ENCODE results near the gene CDC27.
"Not testable (repeated sequence)": the region's sequence is repeated elsewhere in the genome, so short reads cannot be mapped to it uniquely, and the experiment has no call there.

The CDC27 gene, protein sequence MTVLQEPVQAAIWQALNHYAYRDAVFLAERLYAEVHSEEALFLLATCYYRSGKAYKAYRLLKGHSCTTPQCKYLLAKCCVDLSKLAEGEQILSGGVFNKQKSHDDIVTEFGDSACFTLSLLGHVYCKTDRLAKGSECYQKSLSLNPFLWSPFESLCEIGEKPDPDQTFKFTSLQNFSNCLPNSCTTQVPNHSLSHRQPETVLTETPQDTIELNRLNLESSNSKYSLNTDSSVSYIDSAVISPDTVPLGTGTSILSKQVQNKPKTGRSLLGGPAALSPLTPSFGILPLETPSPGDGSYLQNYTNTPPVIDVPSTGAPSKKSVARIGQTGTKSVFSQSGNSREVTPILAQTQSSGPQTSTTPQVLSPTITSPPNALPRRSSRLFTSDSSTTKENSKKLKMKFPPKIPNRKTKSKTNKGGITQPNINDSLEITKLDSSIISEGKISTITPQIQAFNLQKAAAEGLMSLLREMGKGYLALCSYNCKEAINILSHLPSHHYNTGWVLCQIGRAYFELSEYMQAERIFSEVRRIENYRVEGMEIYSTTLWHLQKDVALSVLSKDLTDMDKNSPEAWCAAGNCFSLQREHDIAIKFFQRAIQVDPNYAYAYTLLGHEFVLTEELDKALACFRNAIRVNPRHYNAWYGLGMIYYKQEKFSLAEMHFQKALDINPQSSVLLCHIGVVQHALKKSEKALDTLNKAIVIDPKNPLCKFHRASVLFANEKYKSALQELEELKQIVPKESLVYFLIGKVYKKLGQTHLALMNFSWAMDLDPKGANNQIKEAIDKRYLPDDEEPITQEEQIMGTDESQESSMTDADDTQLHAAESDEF

DNA sequence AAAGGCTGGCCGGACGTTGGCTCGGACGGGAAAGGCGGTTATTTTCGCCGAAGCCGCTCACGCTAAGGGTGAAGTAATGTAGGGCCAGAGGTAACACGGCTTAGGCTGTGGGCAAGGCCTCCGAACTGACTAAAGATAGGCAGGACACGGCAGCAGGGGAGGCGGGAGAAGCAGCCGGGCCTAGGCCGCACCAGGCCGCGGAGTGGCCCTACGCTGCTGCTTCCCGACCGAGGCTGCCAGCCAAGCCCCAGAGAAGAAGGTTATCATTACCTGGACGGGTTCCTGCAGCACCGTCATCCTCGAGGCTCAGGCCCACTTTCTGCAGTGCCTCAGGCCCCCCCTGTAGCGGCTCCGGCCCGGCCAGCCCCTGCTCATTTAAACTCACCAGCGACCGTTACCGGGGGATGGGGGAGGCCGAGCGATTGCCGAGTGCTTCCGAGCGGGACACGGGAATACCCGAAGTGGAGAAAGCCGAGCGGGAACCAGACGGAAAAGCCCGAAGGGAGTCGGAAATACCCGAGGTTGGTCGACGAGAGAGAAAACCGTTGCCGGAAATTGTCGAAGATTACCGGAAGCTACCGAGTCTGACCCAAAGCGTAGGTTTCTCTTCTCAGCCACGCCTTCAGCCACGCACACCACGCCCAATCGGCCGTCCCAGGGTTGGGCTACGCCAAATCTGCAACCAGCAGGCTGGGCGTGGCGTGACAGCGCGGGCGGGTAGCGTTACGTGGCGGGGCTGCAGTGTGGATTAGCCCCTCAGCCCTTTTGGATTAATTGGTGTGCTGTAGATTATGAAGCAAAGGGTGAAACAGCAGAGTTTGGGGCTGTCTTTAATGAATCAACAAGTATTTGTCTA, at the start of gene CDC27:
Gene CDC27 (minus strand): TSS at position 420 of the 856 bp plus-strand sequence. CDS start 123 bp downstream, at position 297.
- DNase-seq (ENCODE audit: low spot score) = peak; percentile 96

DNA sequence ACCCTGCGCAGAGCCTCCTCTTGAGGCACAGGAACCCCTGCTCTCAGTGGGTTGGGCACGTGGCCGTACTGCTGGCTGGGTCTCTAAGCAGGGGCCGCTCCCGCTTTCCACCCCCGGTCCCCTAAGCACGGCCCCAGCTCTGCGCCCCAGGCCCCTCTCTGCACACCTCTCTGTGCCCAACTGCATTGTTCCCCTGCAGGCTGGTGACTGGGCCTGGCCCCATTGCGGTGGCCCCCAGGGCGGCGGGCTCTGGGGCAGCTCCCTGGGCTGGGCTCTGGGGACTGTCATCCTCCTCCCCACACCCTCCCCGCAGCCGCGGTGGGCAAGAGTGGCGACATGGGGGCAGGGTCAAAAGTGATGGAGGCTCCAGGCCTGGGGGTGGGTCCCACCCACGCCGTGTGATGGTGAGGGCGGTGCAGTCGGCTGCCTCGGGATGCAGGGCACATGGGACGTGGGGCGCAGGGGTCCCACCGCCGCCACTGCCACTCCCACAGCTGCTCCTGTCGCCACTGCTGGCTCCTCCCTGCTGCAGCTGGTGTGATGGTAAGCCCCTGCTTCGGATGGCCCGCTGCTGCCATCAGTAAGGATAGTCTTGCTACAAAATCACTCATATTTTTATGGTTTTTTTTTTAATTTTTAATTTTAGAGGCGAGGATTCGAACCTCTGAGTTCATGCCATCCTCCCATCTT, 49.4 kb upstream of the CDC27 start:
- DNase-seq (ENCODE audit: low spot score) = no peak

DNA sequence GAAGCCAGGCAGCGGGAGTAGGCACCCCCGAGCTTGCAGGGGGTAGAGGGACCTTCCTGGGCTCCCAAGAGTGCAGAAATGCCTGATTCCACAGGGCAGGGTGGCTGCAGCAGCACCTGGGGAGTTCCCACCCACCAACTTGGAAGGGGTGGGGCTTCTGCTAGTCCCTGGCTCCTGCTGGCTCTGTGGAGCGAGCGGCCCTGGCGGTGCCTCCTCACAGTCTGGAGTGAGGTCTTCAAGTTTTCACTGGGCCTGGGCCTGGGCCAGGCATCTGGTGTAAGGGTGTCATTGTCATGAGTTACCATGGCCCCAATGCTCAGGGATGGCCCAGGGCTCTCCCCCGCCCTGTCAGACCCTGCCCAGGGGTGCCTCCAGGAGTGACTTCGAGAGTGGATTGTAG, 48.7 kb upstream of the CDC27 start:
- no peak for DNase-seq (ENCODE audit: low spot score)

DNA sequence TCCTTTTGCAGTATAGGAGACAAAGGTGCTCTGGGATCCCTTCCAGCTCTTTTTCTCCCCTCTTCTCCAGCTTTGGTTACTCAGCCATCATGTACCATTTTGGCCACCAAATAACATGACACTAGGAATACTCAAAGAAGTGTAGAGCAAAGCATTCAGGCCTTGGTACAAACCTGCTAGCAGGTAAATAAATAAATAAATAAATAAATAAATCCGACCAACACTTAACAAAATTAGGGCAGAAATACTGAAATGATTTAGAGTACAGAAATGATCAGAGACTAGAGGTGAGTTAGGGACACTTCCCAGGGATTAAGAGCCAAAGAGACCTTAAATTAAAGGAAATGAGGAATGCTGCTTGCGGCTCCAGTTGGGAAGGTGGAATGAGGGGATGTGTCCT, 46.8 kb upstream of the CDC27 start:
- DNase-seq (ENCODE audit: low spot score) = no peak

DNA sequence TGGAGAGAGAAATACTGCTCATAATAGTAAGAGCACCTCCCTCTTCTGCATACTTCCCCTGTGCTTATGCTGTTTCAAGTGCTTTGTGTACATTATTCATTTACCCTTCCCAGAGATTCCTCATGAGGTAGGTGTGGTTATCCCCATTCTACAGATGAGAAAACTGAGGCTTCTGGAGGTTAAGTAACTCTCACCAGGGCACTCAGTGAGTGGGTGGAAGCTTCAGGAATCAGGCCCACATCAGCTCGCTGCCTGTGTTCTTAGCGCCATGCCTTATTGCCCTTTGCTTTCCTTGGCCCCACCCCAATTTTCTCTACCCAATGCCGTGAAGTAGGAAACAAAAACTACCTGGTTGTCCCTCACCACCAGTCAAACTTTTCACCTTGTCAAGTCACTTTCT, 46.4 kb upstream of the CDC27 start:
- DNase-seq (ENCODE audit: low spot score) = no peak

DNA sequence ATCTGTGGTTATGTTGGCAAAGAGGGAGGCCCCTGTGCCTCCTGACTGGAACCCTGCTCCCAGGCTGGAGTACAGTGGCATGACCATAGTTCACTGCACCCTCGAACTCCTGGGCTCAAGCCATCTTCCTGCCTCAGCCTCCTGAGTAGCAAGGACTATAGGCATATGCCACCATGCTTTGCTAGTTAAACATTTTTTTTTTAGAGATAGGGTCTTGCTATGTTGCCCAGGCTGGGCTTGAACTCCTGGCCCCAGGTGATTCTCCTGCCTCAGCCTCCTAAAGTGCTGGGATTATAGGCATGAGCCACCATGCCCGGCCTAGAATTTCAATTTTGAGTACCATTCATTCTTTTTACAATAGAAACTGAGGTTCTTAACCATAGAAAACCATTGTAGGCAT, 43.4 kb upstream of the CDC27 start:
- no peak for DNase-seq (ENCODE audit: low spot score)

DNA sequence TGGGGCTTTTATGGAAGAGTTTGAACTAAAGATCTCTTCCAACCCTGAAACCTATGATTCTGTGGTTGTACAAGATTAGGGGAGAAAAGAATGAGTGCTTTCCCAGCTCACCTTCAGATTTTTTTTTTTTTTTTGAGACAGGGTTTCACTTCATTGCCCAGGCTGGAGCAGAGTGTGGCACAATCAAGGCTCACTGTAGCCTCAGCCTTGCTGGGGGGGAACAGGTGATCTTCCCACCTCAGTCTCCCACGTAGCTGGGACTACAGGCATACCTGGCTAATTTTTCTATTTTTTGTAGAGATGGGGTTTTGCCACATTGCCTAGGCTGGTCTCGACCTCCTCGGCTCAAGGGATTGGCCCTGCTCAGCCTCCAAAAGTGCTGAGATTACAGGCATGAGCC, 42.8 kb upstream of the CDC27 start:
- no peak for DNase-seq (ENCODE audit: low spot score)

DNA sequence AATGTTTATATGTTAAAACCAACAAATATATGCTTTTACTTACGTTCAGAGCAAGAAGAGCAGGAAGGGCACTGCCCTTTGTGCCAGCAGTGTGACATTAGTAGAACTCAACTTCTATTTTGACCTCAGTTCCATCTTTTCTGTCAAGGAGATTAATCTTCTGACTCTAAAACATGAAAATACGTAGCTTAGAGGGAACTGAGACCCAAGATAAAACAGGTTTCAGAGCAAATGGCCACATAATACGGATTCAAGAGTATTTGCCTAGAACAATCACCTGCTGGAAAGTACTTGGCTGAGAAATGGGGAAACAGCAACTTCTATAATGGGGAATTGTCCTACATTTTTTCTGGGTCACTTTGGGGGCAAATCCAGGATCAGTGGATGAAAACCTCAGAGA, 42.2 kb upstream of the CDC27 start:
- DNase-seq (ENCODE audit: low spot score) = no peak

DNA sequence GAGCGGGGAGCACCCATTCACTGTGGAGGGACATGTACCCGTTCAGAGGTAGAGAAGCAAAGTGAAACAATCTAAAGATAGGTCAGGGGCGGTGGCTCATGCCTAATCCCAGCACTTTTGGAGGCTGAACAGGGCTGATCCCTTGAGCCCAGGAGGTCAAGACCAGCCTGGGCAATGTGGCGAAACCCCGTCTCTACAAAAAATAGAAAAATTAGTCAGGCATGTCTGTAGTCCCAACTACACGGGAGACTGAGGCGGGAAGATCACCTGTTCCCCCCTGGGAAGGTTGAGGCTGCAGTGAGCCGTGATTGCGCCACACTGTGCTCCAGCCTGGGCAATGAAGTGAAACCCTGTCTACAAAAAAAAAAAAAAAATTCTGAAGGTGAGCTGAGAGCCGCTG, 41.8 kb upstream of the CDC27 start:
- no peak for DNase-seq (ENCODE audit: low spot score)

DNA sequence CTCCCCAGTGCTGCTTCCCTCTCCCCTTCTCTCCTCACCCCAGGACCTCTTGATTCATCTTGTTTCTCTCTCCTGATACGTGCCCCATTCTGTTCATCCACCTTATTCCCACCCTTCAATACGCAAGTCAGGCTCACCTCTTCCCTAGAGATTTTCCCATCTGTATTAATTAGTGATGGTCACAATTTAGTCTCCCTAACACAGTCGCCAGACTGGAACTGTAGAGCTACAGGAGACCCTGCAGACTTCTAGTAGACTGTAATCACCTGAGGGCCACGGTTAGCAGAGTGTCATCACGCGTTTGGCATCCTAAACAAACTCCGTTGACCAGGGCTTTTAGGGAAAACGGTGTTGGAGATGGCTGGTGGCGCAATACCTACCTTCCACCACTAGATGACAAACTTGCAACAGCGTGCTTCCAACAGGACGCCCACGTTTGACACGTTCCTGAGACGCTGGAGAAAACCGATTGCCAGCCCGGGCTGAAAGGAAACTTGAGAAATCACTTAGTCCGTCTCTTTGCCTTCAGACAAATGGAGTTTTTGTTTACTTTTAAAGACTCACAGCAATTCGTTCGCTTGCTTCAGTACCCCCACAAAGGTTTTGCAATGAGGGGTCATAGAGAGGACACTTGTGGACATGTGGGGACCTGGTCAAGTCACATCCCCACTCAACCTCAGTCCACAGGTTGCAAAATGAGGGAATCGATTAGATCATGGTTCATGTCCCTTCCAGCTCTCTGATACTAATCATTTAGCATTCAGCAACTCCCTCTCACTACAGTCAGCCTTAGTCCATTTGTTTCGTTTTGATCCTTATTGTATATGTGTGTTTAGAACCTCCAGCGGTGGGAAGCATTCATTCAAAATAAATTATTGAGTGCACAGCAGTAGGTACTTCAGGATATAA, 40.7 kb upstream of the CDC27 start:
- DNase-seq (ENCODE audit: low spot score) = peak; percentile 75

DNA sequence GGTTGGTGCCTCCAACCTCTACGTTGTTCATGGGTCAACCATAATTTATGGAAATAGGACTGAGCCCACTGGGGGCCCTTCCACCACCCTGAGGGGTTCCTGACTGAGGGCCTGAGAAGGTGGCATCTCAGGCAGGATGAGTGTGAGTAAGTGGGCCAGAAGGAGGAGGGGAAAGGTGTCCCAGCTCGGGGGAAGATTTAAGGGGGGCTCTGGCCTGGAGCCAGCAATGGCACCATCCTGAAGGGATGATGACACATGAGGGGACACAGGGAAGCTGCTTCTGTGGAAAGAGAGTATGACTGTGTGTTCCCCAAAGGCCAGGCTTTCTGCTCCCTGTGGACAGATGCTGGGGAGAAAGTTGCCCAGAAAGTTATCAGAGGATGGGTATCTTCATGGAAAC, 38.8 kb upstream of the CDC27 start:
- DNase-seq (ENCODE audit: low spot score) = no peak

DNA sequence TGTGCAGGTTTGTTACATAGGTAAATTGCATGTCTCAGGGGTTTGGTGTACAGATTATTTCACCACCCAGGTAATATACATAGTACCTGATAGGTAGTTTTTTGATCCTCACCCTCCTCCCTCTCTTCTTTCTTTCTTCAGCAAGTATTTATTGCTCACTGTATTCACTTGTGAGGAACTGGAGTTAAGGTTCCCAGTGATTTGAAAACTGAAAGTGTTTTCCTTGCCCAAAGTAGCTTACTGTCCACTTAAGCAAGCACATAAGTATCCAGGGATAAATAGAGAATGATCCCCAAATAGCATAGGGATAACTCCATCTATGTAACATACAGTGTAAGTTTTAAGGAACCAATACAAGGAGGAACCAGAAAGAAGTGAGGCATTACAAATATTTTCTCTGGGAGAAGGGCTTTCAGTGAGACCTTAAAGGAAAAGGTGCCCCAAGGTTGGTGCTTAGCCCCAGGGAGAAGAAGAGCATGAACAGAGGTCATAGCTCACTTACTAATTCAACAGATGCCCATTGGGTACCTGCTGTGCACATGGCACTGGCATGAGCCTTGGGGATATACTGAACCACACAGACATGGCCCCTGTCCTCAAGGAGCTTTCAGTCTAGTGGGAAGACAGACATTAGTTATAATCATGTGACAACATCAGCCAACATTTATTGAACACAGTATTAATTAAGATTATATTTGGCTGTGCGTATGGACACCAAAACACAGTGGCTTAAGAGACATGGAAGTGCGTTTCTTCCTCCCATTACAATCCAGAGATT, 37.0 kb upstream of the CDC27 start:
- no peak for DNase-seq (ENCODE audit: low spot score)

DNA sequence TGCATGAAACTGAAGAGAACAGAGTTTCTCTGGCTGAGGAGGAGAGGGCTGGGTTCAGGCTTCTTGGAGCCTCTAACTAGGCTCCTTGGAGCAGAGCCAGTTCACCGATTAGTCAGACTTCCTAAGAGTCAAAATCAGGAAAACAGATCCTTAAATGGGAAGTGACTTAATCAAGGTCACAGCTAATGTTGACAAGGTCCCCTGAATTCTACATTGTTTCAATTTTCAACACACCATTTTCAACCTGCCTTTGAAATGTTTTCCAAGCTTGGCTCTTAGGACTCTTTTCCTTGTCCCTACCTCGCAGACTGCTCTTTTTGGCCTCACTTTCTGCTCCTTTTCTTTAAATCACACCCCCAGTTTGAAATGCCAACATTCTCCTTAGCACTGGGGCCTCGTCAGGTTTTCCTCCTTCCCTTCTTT, 36.4 kb upstream of the CDC27 start:
- peak; percentile 18 for DNase-seq (ENCODE audit: low spot score)

DNA sequence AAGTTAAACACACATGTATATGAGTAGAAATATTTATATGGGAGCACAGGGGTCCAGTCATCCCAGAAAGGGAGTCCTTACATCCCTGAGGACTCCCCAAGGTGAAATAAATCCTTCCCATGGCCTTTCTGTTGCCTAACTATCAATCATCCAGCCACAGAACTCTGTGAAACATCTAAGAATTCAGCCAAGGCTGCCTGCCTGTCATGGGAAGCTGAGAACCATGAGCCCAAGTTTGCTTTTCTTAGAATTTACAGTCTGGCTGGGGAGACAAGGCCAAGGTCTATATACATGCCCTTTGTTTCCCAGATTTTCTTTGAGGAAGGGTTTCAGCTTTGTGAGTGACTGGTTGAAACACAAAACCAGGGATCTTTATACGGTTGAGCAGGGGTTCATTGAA, 35.9 kb upstream of the CDC27 start:
- DNase-seq (ENCODE audit: low spot score) = no peak

DNA sequence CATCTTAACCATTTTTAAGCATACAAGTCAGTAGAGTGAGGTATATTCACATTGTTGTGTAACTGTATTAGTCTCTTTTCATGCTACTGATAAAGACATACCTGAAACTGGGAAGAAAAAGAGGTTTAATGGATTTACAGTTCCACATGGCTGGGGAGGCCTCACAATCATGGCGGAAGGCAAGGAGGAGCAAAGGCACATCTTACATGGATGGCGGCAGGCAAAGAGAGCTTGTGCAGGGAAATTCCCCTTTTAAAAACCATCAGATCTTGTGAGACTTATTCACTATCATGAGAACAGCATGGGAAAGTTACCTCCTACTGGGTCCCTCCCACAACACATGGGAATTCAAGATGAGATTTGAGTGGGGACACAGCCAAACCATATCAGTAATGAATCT, 35.0 kb upstream of the CDC27 start:
- not testable (repeated sequence) for DNase-seq (ENCODE audit: low spot score)

DNA sequence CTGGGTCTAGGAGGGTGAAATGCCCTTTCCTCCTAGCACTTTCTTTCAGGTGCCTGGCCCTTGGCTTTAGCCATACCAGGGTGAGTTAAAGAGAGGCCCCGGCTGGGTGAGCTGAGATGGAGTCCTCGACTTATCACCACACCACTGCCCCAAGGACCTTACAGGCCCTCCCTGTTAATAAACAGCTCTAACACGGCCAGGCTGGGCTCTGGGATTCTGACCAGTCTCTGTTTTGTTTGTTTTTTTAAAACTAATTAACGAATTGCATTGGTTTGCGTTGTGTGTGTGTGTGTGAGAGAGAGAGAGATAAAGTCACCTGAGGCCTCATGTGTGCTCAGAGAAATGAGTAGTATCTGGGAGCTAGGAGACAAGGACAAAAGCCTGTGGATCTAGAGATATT, 34.4 kb upstream of the CDC27 start:
- no peak for DNase-seq (ENCODE audit: low spot score)

DNA sequence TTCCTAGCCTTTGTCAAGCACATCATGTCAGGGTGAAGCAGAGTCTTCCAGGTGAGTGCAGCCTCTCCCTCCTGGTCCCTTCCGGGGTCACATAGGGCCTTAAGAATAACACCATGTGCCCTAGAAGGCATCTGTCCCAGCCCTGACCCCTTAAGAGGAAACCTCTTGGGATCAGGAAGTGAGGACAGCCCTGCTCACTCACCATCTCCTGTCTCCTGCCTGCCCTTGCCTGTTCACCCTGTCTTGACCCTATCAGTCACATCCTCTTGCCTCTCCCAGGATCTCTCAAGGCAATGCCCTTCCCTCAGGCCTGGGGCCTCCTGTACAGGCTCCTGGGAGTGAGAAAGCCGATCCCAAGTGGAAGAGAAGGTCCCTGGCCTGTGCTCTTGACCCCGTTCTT, 33.9 kb upstream of the CDC27 start:
- no peak for DNase-seq (ENCODE audit: low spot score)

DNA sequence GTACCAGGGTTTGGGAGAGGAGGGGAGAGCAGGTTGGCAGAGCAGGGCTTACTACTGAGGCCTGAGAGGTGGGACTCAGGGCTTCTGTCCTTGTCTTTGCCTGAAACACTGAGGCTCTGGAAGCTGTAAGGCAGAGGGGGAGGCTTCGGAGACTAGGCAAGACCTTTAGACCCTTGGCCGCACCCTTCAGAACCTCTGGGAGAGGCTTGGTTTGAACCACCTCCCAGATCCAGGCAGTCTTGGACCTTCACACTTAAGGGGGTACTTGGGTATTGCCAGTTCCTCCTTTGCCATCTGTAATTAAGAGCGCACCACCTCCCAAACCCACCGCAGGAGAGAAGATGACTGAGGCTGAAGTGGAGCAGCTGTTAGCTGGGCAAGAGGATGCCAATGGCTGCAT, 33.0 kb upstream of the CDC27 start:
- no peak for DNase-seq (ENCODE audit: low spot score)

DNA sequence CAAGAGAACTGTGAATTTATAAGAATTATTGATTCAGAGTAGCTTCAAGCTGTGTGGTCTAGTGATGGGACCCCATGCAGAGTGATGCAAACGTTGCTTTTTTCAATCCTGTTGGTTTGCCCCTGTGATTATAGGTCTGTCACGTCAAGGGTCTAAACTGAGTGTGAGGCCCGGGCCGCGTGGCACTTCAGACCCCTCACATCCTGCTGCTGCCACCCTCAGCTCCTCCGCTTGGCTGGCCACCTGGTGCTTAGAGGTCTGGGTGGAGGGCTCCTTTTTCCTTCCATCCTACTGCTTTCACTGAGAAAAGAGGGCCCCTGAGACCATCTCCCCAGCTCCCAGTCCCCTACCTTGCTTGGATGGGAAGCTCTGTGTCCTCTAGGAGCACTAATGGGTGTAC, 32.1 kb upstream of the CDC27 start:
- DNase-seq (ENCODE audit: low spot score) = no peak

DNA sequence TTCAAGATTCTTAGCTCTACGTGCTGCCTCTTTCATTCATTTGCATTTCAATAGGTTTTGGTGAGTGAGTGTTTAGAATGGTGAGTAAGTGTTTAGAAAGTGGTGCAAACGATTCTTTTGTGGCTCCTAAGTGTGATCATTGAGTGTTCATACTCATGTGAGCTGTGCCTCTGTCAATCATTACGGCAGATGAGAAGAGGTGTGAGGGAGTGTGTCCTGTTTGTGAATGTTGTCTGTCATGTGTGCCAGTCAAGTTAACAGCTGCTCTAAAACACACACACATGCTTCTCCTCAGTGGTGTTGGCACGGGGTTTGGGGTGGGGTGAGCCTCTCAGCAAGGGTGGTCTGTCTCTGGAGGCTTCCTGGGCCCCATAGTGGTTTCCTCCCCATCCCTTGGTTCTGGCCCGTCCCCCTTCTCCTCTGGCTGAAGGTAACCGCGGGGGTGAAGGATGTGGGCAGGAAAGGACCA, 31.5 kb upstream of the CDC27 start:
- DNase-seq (ENCODE audit: low spot score) = no peak
